Stimulated activated CD4-positive, alpha-beta T cell treated with anti-CD3 and anti-CD28 coated beads, Interleukin-2, amount 100 ng/mL, for 4 hours (primary cell): ENCODE measurements around the gene MCFD2.

Experiments
- DNase-seq: peaks from one replicate; pipeline ENCODE4 v3.0.0-alpha.2; 2020; ENCODE audit warnings: low read depth

The MCFD2 gene

DNA sequence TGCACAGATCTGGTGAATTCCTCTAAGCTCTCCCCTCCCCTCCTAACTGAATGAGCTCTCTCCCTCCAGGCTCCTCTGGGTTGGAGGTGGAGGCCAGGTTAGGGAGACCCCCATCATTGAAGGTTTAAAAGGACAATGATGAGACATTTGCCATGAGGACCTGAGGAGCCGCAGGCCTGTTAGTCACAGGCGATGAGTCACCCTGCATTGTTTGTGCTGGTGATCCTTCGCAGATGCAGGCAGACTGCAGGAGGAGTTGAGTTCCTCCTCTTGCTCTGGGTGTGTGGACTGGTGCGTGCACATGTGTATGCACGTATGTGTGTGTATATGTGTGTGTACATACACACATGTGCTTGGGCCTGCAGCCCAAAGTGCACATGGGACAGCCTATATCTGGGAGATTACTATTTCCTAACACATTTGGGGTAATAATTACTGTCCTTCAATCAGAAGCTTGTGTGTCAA is 42.0 kb downstream of the MCFD2 start:
- peak; percentile 22 for DNase-seq

DNA sequence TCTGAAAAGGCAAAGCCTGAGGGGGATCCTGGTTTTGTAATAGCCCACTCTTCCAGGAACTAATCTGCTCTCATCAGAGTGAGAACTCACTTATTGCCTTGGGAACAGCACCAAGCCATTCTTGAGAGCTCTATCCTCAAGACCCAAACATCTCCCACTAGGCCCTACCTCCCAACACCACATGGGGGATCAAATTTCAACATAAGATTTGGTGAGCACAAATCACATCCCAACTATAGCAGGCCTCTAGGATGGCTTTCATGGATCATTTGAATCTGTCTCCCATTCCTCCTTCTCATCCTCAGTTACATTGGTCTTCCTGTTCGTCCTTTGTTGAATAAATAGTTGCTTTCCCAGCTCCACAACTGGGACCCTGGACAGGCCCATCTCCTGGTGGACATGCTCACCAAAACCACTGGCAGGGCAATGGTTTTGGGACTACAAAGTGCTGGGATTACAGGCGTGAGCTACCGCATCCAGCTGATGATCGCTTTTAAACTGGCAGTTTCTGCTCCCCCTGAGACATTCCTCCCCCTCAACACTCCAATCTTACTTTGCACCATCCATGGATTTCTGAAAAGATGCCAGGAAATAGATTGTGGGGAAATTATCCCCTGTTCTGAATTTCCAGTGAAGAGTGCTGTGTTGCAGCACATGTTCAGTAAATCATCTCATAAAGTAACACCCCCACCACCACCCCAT is 42.6 kb downstream of the MCFD2 start:
- DNase-seq: no peak

DNA sequence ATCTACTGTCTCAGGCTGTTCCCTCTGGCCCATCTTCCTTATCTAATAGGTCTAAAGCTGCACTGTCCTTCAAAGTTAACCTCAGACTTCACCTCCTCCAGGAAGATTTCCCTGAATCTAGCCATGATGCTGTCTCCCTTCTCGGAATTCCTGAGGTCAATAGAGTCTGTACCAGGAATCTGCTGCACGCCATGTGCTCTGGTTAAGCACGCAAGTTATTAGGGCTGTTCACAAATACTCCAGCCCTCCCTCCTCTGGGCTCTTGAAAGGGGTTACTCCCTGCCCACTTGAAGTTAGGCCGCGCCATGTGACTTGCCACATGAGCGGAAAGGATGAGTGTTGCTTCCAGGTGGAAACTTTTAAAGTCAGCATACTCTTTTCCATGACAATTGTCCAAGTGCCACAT is 43.6 kb downstream of the MCFD2 start:
- no peak for DNase-seq

DNA sequence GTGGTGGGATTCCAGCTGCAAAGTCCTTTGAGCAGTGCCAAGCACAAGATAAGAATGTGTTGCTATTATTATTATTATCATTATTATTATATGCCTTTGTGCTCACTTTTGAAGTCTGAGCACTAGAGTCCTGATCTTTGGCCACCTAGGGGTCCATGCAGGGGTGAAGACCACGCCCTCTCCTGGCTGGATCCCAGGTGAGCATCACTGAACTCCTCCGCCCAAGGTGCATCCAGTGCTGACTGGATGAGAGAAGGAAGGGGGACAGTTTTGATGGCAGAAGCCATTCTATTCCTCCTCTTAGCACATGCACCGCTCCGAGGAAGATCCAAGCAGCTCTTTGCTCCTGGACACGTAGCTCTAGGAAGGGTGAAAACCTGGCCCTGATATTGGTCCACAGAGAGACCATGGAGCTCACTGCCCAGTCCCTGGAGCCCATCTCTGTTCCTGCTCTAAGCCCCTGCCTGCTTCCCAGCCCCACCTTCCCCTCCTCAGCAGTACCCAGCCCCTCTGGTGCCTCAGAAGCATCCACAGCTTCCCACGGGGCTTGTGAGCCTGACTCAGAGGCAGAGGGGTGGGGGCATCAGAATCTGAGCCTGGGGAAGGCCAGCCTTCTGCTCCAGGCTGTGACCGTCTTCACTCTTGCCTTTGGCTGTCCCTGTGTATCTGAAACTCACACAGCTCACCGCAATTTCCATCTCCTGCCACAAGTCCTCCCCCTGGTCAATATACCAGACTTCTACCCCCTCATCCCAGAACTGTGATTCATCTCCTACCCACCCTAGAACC is 45.4 kb downstream of the MCFD2 start:
- no peak for DNase-seq

DNA sequence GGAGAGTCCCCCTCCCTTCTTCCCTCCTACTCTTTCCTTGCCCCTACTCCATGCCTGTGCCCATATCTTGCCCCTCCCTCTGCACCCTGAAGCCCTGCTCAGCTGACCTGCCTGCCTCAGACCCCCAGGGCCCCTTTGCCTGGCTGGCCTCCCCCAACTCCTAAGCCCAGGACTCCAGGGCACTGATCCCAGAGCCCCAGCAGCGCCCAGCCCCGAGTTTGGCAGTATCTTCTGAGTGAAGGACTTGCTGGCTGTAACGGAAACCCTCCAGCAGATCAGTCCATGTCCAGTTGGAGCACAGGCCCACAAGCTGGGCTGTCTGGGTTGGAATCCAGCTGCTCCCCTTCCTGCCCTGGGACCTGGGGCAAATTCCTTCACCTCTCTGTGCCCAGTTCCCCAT is 46.0 kb downstream of the MCFD2 start:
- no peak for DNase-seq

DNA sequence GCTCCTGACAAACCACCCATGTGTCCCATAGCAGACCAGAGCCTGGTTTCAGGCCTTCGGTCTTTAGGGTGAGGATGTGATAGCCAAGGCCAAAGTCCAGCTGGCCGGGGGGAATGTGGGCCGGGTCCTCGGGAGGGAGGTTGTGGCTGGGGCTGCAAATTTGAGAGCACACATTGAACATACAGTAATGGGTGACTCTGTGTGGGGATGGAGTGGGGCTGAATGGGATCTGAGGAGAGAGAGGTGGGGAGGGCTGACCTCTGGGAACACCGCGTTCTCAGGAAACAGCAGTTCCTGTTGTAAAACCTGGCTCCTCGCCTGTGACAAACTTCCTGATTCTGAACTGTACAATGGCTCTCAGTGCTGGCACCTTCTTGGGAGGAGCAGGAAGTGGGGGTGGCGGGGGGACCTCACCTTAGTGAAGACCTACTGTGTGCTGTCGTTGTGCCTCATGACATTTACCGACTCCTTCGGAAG is 48.8 kb downstream of the MCFD2 start:
- no peak for DNase-seq

DNA sequence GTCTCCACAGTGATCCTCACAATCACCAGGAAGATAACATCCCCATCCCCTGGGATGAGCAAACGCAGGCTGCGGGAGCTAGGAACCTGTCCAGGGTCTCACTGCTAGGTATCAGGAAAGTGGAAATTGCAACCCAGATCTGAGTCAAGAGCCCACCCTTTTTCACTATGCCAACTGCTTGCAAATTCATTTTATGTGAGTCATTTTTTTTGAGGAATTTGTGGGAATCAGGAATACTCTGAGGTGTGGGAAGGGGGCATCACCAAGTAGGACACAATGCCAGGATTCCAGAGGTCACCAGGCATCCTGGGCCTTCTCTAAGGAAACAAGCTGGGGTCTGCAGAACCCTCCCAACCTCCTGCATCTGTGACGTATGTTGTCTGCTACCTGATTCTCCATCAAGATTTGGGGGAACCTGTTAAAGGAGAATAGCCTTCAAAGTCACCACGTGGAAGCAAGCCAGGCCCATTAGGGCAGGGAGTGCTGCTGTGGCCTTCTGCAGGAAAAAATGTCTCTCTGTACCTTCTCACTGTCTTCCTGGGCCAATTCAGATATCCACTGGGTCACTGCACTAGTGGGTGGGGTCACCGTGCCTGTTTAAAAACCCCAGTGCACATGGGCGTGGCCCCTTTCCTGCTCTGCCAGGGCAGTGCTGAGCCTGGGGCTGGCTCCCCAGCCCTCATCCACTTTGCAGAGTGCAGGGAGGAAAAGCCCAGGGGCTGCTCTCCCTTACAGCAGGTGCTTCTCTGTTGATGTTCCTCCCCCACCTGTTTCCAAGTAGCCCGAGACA is 50.2 kb downstream of the MCFD2 start:
- DNase-seq: no peak

DNA sequence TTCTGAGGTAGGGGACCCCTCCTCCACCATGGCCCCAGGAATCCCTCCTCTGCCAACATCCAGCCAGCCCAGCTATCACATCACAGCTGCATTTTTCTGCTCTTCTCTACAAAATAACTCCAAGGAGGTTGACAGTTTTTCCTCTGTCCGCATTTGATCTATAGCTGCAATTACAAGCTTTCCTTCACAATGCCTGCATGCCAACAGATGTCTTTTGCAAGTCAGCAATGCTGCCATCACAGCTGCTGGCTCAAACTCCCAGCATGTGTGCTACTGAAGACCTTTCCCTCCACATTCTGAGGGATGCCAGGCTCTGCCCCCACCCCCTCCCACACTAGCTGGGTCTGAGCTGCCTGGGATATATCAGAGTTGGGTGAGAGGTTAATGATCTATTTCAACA is 51.7 kb downstream of the MCFD2 start:
- no peak for DNase-seq

DNA sequence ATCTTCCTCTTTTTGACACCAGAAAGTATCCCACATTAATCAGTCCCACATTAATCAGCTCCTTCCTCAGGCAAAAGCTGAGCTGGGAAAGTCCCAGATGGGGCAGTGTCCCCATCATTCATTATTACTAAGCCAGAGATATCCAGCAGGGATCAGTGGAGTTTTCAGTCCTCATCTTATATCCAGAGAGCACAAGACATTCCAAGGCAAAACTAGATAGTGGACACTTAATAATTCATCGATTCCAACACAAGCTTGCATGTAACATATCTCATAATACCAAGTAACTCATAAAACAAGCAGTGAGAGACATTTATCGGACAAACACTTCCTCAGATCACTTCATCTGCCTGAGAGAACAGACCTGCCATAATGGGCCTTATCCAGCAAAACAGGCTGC is 53.1 kb downstream of the MCFD2 start:
- DNase-seq: no peak

DNA sequence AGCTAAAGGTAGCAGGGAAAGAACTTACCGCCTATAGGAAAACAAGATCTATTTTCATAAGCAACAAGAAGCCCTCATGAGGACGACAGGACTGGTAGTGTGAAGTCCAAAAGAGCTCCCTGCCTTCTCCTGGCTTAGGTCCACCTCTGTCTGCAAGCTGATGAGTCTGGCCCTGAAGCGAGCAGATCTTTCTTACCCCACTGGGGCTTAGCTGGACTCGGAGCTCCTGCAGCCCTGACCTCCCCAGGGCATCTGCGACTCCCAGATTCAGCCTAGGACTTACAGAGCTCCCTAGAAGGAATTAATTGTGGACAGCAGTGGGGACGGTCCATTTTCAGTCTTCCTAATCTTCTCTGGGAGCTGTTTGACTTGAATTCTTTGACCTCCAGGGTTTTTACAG is 53.7 kb downstream of the MCFD2 start:
- no peak for DNase-seq

DNA sequence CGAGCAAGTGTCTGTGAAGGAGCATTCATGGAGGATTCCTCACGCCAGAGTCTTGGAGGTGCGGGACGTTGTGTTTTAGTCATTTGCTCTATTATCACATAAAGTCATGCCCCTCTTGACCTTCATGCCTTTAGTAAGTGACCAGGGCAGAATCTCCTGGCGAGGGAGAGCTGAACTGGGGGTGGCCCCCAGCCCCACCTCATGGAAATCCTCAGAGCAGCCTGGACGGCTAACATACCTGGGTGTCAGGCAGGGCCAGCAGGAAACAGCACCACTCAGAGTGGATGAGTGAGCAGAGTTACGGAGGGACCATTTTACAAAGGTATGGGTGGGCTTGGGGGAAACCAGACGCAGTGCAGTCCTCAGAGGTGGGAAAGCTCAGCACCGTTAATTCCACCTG is 56.1 kb downstream of the MCFD2 start:
- DNase-seq: no peak

DNA sequence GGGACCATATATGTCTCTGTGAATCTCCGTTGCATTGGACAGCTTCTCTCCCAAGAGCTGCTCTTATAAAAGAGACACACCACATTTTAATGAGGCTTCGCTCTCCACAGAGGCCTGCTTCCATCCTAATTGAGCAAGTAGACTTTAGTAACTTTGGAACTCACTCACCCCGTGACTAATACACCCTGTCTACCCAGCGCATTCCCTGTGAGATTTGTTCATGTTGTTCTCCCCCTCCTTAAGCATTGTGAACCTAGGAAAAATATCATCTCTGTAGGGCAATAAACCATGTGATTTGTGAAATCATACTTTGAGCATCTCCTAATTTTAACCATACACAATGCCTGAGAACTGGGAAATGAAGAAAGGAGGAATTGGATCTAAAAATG is 56.9 kb downstream of the MCFD2 start:
- no peak for DNase-seq

DNA sequence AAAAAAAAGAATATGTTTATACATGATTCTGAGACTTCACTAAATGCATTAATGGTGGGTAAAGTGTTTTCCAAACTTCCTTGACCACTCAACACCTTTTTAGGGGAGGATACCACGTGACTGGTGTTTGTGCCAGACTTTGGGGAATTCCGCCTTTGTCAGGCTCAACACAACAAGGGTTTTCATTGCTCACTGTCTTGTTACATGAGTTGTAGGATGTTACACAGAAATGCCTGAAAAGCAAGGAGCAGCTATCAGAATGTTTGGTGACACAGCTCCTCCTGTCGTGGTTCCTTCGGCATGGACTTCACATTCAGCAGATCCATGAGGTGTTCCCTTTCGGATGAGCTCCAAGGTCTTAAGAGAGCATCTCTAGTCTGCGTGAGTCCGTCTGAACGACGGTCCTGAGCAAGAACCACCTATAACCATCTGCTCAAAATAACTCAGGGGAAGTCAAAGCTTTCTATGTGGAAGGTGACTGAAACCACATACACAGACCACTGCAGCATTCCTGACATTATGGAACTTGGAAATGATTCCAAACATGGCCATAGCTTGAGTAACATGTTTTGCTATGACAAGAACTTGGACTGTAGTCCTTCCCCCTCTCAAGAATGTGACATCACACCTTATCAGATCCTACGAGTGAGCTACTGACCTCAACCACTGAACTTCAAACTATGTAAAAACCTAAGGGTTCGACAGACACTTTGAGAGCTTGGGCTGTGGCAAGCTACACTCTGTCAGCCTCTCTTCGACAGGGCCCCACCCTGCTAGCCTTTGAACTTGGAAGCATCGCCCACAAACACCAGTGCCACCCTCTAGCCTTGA is 57.5 kb downstream of the MCFD2 start:
- no peak for DNase-seq

DNA sequence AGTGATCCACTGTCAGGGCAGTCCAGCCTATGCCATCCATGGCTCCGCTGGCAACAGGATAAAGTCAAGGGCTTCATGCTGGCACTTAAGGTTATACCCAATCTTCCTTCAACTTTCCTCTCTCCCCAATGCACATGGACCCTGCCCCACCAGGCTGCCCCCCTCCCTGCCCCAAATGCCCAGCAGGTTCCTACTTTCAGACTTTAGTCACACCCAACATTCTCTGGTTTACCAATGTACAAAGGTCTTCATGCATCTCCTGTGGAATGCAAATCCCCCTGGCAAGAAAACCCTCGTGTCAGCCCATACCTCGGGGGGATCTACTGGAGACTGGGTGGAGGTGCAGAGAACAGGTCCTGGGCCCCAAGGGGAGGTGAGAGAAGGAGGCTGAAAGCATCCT is 59.3 kb downstream of the MCFD2 start:
- no peak for DNase-seq

DNA sequence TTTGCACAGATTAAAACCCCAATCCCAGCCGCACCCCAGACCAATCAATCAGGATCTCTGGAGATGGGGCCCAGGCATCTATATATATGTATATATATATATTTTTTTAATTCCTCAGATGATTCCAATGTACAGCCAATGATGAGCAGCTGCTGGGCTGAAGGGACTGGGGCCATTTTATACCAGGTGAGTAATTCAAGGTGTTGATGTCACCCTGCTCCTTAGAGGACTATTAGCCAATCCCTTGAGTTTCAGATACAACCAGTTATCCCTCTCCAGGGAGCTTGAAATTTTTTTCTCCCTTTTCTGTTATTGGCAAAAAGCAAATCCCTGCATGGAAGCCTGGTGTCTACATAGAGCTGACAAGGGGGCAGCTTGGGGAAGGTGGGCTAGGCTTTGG is 59.8 kb downstream of the MCFD2 start:
- DNase-seq: no peak

DNA sequence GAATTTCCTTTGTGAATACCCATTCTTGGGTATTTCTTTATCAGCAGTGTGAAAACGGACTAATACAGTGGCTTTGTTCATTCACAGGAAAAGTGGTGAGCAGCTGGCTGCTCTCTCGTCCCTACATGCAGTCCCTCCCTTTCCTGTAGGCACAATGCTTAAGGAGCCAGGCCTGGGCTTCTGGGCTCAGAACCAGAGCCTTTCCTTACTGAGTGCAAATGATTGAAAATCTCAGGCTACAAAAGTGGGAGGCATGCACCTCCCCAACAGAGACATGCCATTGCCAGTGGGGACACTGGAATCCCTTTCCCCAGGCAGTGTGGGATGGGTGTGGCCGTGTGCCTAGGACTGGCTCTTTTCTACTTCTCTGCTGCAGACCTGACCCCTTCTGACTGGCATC is 61.3 kb downstream of the MCFD2 start:
- no peak for DNase-seq

DNA sequence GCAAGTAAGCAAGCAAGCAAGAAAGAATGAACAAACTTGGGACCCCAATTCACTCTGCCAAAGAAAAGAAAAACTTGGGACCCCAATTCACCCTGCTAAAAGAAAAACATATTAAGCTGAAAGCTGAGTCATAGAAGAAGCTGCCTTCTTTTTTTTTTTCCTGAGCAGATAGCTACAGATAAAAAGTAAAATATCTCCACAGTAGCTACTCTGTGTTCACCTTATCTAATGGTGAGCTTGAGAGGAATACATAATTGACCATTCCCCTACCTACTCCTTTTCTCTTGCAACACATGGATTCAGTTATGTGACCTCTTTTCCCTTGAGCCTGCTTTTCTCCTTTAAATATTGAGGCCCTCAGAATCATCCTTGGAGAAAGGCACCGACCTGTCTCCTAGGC is 63.0 kb downstream of the MCFD2 start:
- DNase-seq: no peak

DNA sequence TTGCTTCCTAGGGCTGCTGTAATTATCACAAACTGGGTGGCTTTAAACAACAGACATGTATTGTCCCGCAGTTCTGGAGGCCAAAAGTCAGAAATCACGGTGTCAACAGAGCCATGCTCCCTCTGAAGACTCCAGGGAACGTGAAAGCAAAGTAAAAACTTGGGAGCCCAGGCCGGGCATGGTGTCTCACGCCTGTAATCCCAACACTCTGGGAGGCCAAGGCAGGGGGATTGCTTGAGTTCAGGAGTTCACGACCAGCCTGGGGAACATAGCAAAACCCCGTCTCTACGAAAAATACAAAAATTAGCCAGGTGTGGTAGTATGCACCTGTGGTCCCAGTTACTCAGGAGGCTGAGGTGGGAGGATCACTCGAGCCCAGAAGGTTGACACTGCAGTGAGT is 63.5 kb downstream of the MCFD2 start:
- DNase-seq: no peak
